Upper lobe of left lung (tissue), 4 donors: ENCODE measurements around the gene SPDYC.

Experiments
- CTCF ChIP-seq, 6 experiments: fragments of 450-650 bp in 4 of 6; fragments of 200-600 bp in 2 of 6; sonication (generic) in 2 of 6; IDR thresholded peaks; one replicate each; pipeline ENCODE4 v1.5.1; 2016 to 2019; ENCODE audit warnings: antibody characterized with exemption in 6 of 6
- EP300 ChIP-seq, 4 donors: sonication (generic); formaldehyde crosslinking; IDR thresholded peaks; one replicate each; pipeline ENCODE4 v1.5.1; 2017; ENCODE audit warnings: antibody characterized with exemption in 4 of 4, control low read depth in 2 of 4
- POLR2A ChIP-seq, 4 donors: fragments of 450-650 bp; IDR thresholded peaks; one replicate each; pipeline ENCODE4 v1.5.1; 2016 to 2017; ENCODE audit warnings: antibody characterized with exemption in 4 of 4, mild to moderate bottlenecking in 2 of 4
- POLR2AphosphoS5 ChIP-seq, 2 donors: sonication (generic); formaldehyde crosslinking; IDR thresholded peaks; one replicate each; pipeline ENCODE4 v1.5.1; 2017; ENCODE audit warnings: antibody characterized with exemption in 2 of 2

GRCh38 chr11:65129649-65130441, 40.2 kb upstream of the SPDYC start:
- TF ChIP-seq POLR2AphosphoS5 (IDR thresholded peaks at IDR 0.05) = no peak
- no peak for TF ChIP-seq CTCF (IDR thresholded peaks at IDR 0.05)
- no peak for TF ChIP-seq POLR2A (IDR thresholded peaks at IDR 0.05)
- TF ChIP-seq EP300 (IDR thresholded peaks at IDR 0.05) = no peak
